MCF 10A (cell line): ENCODE data around the gene BAZ1A. TPM values are rescaled to one million over a fixed set of nuclear protein-coding genes. Genes with fewer than 3 reads are reported as not detected.

Experiments
- BruUV-seq: library from RNA; stranded (reverse); fragments of 400-500 nt; replicated peaks from 2 replicates; lab custom pipeline; 2021; lab: Mats Ljungman, UMichigan
- CTCF ChIA-PET: fragments of 300-600 bp; sonication (Branson Sonifier 250); formaldehyde crosslinking; extraction: SDS; loops from one replicate; lab custom pipeline; 2021; ENCODE audit warnings: antibody characterized with exemption, inconsistent platforms; lab: Yijun Ruan, JAX
- POLR2A ChIA-PET: fragments of 300-600, 350-650 bp; sonication (Branson Sonifier 250); formaldehyde crosslinking; extraction: SDS; loops from one replicate; lab custom pipeline; 2020; ENCODE audit warnings: antibody characterized with exemption, inconsistent platforms; lab: Yijun Ruan, JAX
- DNase-seq: peaks from one replicate; pipeline ENCODE4 v3.0.0-alpha.2; 2018; ENCODE audit not compliant: unreplicated experiment
- H3K27ac Mint-ChIP-seq: one replicate; pipeline ENCODE4 v1.8.0; 2022; ENCODE audit warnings: mild to moderate bottlenecking, low read depth, mixed read lengths; ENCODE audit not compliant: unreplicated experiment
- H3K27me3 Mint-ChIP-seq: one replicate; pipeline ENCODE4 v1.8.0; 2022; ENCODE audit warnings: mixed read lengths; ENCODE audit not compliant: insufficient read depth, unreplicated experiment
- H3K36me3 Mint-ChIP-seq: one replicate; pipeline ENCODE4 v1.8.0; 2022; ENCODE audit warnings: mild to moderate bottlenecking, moderate library complexity, mixed read lengths; ENCODE audit not compliant: insufficient read depth, unreplicated experiment
- H3K4me1 Mint-ChIP-seq: one replicate; pipeline ENCODE4 v1.8.0; 2022; ENCODE audit warnings: mixed read lengths; ENCODE audit not compliant: insufficient read depth, unreplicated experiment
- H3K4me3 Mint-ChIP-seq: one replicate; pipeline ENCODE4 v1.8.0; 2022; ENCODE audit warnings: mild to moderate bottlenecking, moderate library complexity, mixed read lengths; ENCODE audit not compliant: unreplicated experiment
- H3K9me3 Mint-ChIP-seq: one replicate; pipeline ENCODE4 v1.8.0; 2022; ENCODE audit warnings: mixed read lengths; ENCODE audit not compliant: unreplicated experiment
- CTCF ChIP-seq: fragments of 200-600 bp; IDR thresholded peaks from one replicate; pipeline ENCODE4 v1.8.0; 2022; ENCODE audit warnings: antibody characterized with exemption, mild to moderate bottlenecking; ENCODE audit not compliant: unreplicated experiment
- intact Hi-C: fragments of 100-400 bp; cut with micrococcal nuclease; formaldehyde crosslinking; loops from 2 replicates; pipeline ENCODE4 v1.14.1; 2022
- total RNA-seq: library from RNA; stranded (reverse); gene quantifications from 2 replicates; pipeline ENCODE4 v1.2.3, GENCODE V29; 2022

Gene BAZ1A
- total RNA-seq, 1 experiment from 2014 or later, result 44.6 TPM

DNA sequence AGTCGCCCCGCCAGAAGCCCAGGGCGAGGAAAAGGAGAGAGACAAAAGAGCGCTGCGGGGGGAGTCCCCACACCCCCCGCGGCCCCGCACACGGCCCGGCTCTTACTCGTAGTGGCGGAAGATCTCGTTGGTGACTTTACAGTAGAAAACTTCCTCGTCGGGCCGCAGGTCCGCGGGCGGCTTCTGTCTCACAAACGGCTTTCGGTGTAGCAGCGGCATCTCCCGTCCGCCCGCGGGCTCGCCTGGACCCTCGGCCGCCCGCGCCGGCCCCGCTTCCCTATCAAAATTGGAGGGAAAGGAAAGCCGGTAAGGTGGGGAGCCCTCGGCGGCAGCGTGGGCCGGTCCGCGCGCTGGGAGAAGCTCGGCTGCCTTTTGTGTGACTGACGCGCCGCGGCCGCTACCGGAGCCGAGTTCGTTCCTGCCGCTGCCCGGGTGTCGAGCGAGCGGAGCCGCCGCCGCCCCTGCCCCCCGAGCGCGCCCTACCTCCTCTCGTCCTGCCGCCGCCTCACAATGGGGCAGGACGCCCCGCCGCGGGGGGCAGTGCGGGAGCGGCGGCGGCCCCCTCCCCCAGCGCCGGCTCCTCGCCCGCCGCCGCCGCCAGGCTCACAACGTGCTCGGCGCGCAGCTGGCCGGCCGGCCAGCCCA is 652 bp downstream of the BAZ1A start:
- peak; percentile 58 for DNase-seq
- intact Hi-C loops, result loop anchor here (1.0 to 10.0 kb wide), 4 partner anchors 108 to 540 kb away; partner anchors contain the start of gene SRP54

DNA sequence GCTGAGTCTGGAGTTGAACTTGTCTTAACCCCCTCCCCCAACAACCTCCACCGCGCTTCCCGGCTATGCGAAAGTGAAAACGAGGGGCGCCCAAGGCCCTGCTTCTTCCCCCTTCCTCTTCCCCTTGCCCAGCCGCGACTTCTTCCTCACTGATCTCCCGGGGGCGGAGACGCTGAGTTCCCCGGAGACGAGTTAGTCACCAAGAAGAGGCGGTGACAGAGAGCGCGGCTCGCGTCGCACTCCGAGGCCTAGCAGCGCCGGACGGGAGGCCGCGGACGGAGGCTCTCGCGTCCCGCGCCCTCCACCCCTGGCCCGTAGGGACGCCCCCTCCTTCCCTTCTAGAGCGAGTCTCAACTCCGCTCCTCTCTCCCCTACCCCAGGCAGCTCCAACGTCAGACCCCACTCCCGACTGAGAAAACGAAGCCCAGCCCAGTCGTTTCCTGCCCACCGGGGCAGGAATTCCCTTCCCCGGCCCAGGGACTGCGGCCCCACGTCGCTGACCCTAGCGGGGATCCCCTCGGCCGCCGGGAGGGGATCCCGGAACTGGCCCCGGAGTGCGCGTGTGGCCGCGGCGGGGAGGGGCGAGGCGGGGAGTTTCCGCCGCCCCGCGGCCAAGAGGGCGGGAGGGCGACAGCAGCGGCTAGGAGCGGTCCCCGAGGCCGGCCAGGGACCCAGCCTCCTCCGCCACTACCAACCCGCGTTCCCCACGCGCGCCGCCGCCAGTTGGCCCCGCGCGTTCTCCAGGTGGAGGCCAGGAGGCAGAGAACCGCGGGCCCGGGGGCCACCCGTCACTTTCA is 1.4 kb downstream of the BAZ1A start:
- TF ChIP-seq CTCF, result no peak
- intact Hi-C loops, result loop anchor here (2.0 to 10.0 kb wide), 4 partner anchors 31 to 541 kb away; no protein-coding TSS in a partner anchor
- H3K4me1 Mint-ChIP-seq, result peaks cover 16% of the 10 kb centered on the region
- peak overlapping the region; percentile 99 for H3K27ac Mint-ChIP-seq
- H3K36me3 Mint-ChIP-seq, result peaks cover 6% of the 10 kb centered on the region
- BruUV-seq, result no TSS peak
- ChIA-PET CTCF (interaction anchor here (0.6 to 2.5 kb wide), 3 partner anchors 30 to 944 kb away, joined by 3 to 17 read pairs (median 3); no protein-coding TSS in a partner anchor), POLR2A (interaction anchor here (0.6 to 6.4 kb wide), 28 partner anchors 12 to 952 kb away, joined by 3 to 266 read pairs (median 4); partner anchors contain the start of genes FAM177A1, NFKBIA, PPP2R3C and PRORP)
- H3K9me3 Mint-ChIP-seq, result no peaks in the 10 kb centered on the region
- peak; percentile 86 for DNase-seq
- H3K4me3 Mint-ChIP-seq, result peak overlapping the region; percentile 93
- H3K27me3 Mint-ChIP-seq, result no peaks in the 10 kb centered on the region

More for the DNA sequence above, 652 bp downstream of the BAZ1A start:
- ChIA-PET POLR2A (interaction anchor here (0.6 to 6.4 kb wide), 36 partner anchors 10 to 951 kb away, joined by 3 to 266 read pairs (median 4); partner anchors contain the start of genes FAM177A1, NFKBIA, PPP2R3C and PRORP), CTCF (interaction anchor here (0.6 to 2.5 kb wide), 5 partner anchors 9 to 107 kb away, joined by 3 to 17 read pairs (median 3); no protein-coding TSS in a partner anchor)
- peak; percentile 19 for TF ChIP-seq CTCF
- peak overlapping the region; percentile 99 for H3K27ac Mint-ChIP-seq
- H3K4me1 Mint-ChIP-seq, result peaks cover 13% of the 10 kb centered on the region
- no peaks in the 10 kb centered on the region for H3K27me3 Mint-ChIP-seq
- H3K4me3 Mint-ChIP-seq, result peak overlapping the region; percentile 93
- no TSS peak for BruUV-seq
- no peaks in the 10 kb centered on the region for H3K9me3 Mint-ChIP-seq
- peaks cover 6% of the 10 kb centered on the region for H3K36me3 Mint-ChIP-seq

GRCh38 chr14:34872822-34873588 is 2.2 kb downstream of the BAZ1A start:
- BruUV-seq, result TSS peak; percentile 72
- Mint-ChIP-seq H3K4me3 (peak overlapping the region; percentile 93), H3K27ac (peak overlapping the region; percentile 99), H3K9me3 (no peaks in the 10 kb centered on the region), H3K27me3 (no peaks in the 10 kb centered on the region), H3K4me1 (peaks cover 16% of the 10 kb centered on the region), H3K36me3 (peaks cover 13% of the 10 kb centered on the region)
- POLR2A ChIA-PET, result interaction anchor here (0.6 to 6.4 kb wide), 31 partner anchors 11 to 532 kb away, joined by 3 to 266 read pairs (median 4); partner anchors contain the start of genes FAM177A1, NFKBIA, PPP2R3C and PSMA6
- TF ChIP-seq CTCF, result no peak
- CTCF ChIA-PET, result interaction anchor here (0.6 to 2.5 kb wide), 6 partner anchors 30 to 945 kb away, joined by 3 to 17 read pairs (median 4); no protein-coding TSS in a partner anchor
- peak; percentile 73 for DNase-seq
- intact Hi-C loops, result loop anchor here (2.0 to 10.0 kb wide), 3 partner anchors 30 to 542 kb away; no protein-coding TSS in a partner anchor
